ENCODE results near the gene HHIPL1.

The HHIPL1 gene

DNA sequence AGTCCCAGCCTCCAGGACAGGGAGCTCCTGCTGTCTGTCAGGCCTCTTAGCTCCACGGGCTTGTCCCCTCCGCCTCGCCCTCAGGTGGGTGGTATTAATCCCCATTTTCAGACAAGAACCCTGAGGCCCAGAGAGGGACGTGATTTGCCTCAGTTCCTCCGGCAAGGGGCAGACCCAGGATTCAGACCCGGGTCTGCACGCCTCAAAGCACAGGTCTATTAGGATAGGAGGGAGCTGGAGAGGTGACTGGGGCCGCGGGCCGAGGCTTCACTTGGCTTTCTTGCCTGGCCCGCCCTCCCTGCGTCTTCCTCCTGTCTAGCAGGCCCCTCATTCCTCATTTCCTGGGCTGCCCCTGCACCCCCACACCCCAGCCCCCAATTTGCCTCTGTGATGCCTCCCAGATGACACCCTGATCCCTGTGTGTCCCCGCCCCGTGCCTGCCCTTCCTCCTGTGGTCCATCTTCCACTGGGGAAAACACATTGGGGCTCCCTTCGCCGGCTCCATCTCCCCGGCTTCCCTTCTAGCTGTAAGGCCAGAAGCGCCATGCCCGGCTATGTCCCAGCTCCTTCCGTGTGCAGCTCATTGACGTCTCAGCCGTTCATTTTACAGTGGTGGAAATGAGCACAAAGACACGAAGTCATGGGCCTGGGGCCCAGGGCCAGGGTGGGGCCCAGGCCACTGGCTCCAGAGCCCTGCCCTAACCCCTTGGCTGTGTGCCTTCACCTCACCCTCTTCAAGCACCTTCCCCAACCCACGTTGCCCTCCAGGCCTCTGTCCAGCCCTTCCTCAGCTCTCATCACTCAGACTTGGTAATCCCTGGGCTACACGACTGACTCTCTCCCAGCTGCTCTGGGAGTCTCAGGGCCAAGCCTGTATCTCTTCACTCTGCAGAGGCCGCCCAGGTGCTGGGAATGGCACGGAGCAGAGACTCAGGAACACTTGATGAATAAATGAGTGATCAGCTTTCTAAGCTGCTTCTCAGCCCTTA, 23.7 kb downstream of the HHIPL1 start:
- no peak for TF ChIP-seq EZH2 (IDR thresholded peaks at IDR 0.05; ENCODE audit: borderline replicate concordance, low read depth, low read length, severe bottlenecking)
- TF ChIP-seq, protein P1, sequence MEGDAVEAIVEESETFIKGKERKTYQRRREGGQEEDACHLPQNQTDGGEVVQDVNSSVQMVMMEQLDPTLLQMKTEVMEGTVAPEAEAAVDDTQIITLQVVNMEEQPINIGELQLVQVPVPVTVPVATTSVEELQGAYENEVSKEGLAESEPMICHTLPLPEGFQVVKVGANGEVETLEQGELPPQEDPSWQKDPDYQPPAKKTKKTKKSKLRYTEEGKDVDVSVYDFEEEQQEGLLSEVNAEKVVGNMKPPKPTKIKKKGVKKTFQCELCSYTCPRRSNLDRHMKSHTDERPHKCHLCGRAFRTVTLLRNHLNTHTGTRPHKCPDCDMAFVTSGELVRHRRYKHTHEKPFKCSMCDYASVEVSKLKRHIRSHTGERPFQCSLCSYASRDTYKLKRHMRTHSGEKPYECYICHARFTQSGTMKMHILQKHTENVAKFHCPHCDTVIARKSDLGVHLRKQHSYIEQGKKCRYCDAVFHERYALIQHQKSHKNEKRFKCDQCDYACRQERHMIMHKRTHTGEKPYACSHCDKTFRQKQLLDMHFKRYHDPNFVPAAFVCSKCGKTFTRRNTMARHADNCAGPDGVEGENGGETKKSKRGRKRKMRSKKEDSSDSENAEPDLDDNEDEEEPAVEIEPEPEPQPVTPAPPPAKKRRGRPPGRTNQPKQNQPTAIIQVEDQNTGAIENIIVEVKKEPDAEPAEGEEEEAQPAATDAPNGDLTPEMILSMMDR (IDR thresholded peaks at IDR 0.05; ENCODE audit: borderline replicate concordance, extremely low read depth, low read length, poor library complexity, severe bottlenecking), result no peak
- no peaks in the 10 kb centered on the region for H3K4me1 ChIP-seq (ENCODE audit: insufficient read depth, low read length)

DNA sequence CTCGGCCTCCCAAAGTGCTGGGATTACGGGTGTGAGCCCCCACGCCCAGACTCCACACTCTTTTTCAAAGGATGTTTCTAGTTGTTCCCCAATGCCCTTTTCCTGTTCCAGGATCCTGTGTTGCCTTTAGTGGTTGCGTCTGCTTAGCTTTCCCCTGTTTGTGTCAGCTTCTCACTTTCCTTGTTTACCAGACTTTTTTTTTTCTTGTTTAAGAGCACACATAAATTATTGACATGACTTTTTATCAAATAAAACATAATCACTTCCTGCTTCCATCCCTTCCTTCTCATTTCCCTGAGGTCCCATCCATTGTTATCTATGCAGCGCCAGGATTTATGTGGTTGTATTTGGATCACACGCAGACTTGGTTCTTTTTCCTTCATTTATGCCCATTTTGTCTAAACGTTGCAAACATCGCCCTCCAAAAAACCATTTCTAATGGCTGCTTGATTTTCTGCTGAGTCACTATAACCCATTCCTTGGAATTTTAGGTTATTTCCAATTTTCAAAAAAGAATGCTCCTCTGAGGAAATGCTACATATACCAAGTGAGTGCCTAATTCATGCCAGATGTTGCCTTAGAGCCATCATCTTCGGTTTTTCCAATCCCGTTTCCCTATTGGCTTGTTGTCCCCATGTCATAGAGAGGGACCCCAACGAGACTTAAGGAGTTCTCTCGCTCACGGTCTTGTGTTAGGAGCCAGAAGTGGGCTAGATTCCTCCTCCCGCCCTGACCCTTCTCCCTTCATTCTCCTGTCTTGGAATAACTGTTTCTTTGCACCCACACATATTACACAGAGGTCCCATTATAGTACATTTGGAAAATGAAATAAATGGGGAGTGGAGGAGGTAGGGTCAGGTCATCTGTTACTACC, 25.7 kb downstream of the HHIPL1 start:
- Histone ChIP-seq H4K20me1 (ENCODE audit: insufficient read depth, low read length) (no peaks in the 10 kb centered on the region), H3K27me3 (ENCODE audit: insufficient read depth, low read length, poor library complexity) (peaks cover 4% of the 10 kb centered on the region), H3K9ac (ENCODE audit: low read depth, low read length) (no peak overlapping the region), H3K4me1 (ENCODE audit: insufficient read depth, low read length) (no peaks in the 10 kb centered on the region), H3K36me3 (ENCODE audit: insufficient read depth, low read length) (no peaks in the 10 kb centered on the region), H3K79me2 (ENCODE audit: insufficient read depth, low read length) (no peaks in the 10 kb centered on the region), H3K27ac (ENCODE audit: low read length) (no peak overlapping the region), H3K4me3 (ENCODE audit: low read depth in 1 of 2, low read length in 2 of 2) (no peak overlapping the region), H3K4me2 (ENCODE audit: insufficient read depth, low read length) (no peak overlapping the region), H2AFZ (ENCODE audit: low read depth, low read length) (no peak overlapping the region), H3K9me3 (ENCODE audit: insufficient read depth, low read length, severe bottlenecking) (no peaks in the 10 kb centered on the region)
- TF ChIP-seq, protein P1 (IDR thresholded peaks at IDR 0.05; ENCODE audit: borderline replicate concordance, extremely low read depth, low read length, poor library complexity, severe bottlenecking), result no peak
- TF ChIP-seq EZH2 (IDR thresholded peaks at IDR 0.05; ENCODE audit: borderline replicate concordance, low read depth, low read length, severe bottlenecking), result no peak
- DNase-seq (no peak), ATAC-seq (ENCODE audit: insufficient read depth, low read depth) (no peak)

More for the DNA sequence above, 23.7 kb downstream of the HHIPL1 start:
- H3K4me3 ChIP-seq (ENCODE audit: low read depth in 1 of 2, low read length in 2 of 2), result no peak overlapping the region
- H4K20me1 ChIP-seq (ENCODE audit: insufficient read depth, low read length), result no peaks in the 10 kb centered on the region
- H3K36me3 ChIP-seq (ENCODE audit: insufficient read depth, low read length), result no peaks in the 10 kb centered on the region
- H2AFZ ChIP-seq (ENCODE audit: low read depth, low read length), result no peak overlapping the region
- H3K9me3 ChIP-seq (ENCODE audit: insufficient read depth, low read length, severe bottlenecking), result no peaks in the 10 kb centered on the region
- no peak for ATAC-seq (ENCODE audit: insufficient read depth, low read depth)
- H3K9ac ChIP-seq (ENCODE audit: low read depth, low read length), result no peak overlapping the region
- no peak for DNase-seq
- H3K27me3 ChIP-seq (ENCODE audit: insufficient read depth, low read length, poor library complexity), result peaks cover 4% of the 10 kb centered on the region
- H3K4me2 ChIP-seq (ENCODE audit: insufficient read depth, low read length), result no peak overlapping the region
- no peak overlapping the region for H3K27ac ChIP-seq (ENCODE audit: low read length)
- H3K79me2 ChIP-seq (ENCODE audit: insufficient read depth, low read length), result no peaks in the 10 kb centered on the region

GRCh38 chr14:99671235-99672224, 26.6 kb downstream of the HHIPL1 start:
- no peak for TF ChIP-seq EZH2 (IDR thresholded peaks at IDR 0.05; ENCODE audit: borderline replicate concordance, low read depth, low read length, severe bottlenecking)
- TF ChIP-seq, protein P1 (IDR thresholded peaks at IDR 0.05; ENCODE audit: borderline replicate concordance, extremely low read depth, low read length, poor library complexity, severe bottlenecking), result no peak
- no peak overlapping the region for H3K4me2 ChIP-seq (ENCODE audit: insufficient read depth, low read length)
- no peak overlapping the region for H2AFZ ChIP-seq (ENCODE audit: low read depth, low read length)
- H3K4me3 ChIP-seq (ENCODE audit: low read depth in 1 of 2, low read length in 2 of 2), result no peak overlapping the region
- no peaks in the 10 kb centered on the region for H4K20me1 ChIP-seq (ENCODE audit: insufficient read depth, low read length)
- no peaks in the 10 kb centered on the region for H3K79me2 ChIP-seq (ENCODE audit: insufficient read depth, low read length)
- no peaks in the 10 kb centered on the region for H3K4me1 ChIP-seq (ENCODE audit: insufficient read depth, low read length)
- ATAC-seq (ENCODE audit: insufficient read depth, low read depth) (no peak), DNase-seq (no peak)
- no peaks in the 10 kb centered on the region for H3K9me3 ChIP-seq (ENCODE audit: insufficient read depth, low read length, severe bottlenecking)
- H3K27me3 ChIP-seq (ENCODE audit: insufficient read depth, low read length, poor library complexity), result peaks cover 4% of the 10 kb centered on the region
- H3K9ac ChIP-seq (ENCODE audit: low read depth, low read length), result no peak overlapping the region
- H3K36me3 ChIP-seq (ENCODE audit: insufficient read depth, low read length), result no peaks in the 10 kb centered on the region
- no peak overlapping the region for H3K27ac ChIP-seq (ENCODE audit: low read length)
